ENCODE measurements around the gene TDRD12.

DNA sequence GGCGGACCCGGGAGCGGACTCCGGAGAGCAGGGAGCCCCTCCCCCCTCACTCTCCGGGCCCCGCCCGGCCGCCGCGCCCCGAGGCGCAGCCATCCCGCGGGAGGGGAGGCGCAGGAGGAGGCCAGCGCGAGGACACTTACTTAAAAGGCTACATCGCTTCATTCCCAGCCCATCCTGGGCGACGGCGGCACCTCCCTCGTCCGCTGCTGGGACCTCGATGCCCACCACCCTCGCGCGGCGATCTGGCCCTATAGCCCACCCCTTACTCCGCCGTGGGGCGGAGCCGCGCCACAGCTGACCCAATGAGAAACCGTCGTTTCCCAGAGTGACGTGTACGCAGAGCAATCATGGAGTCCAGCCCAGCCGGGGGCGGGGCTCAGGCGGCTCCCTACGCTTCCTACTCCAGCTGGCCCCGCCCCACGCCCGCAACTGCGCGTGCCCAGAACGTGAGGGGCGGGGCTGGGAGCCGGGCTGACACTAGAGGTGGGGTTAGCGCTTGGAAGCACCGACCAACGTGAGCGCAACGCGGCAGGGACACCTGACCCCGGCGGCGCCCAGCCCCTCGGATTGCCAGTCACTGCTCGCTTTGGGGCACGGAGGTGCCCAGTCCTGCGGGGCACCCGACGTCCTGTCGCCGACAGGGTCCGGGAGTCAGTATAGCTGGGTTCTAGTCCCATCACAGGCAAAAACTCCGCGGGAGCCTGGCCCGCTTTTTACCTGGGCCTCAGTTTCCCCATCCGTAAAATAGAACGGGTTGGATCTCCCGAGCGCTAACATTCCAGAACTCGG is 44.4 kb upstream of the TDRD12 start, which contains the start of gene ANKRD27:
- TF ChIP-seq, protein P1, sequence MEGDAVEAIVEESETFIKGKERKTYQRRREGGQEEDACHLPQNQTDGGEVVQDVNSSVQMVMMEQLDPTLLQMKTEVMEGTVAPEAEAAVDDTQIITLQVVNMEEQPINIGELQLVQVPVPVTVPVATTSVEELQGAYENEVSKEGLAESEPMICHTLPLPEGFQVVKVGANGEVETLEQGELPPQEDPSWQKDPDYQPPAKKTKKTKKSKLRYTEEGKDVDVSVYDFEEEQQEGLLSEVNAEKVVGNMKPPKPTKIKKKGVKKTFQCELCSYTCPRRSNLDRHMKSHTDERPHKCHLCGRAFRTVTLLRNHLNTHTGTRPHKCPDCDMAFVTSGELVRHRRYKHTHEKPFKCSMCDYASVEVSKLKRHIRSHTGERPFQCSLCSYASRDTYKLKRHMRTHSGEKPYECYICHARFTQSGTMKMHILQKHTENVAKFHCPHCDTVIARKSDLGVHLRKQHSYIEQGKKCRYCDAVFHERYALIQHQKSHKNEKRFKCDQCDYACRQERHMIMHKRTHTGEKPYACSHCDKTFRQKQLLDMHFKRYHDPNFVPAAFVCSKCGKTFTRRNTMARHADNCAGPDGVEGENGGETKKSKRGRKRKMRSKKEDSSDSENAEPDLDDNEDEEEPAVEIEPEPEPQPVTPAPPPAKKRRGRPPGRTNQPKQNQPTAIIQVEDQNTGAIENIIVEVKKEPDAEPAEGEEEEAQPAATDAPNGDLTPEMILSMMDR (IDR thresholded peaks at IDR 0.05): no peak
- TF ChIP-seq SIN3A (IDR thresholded peaks at IDR 0.05; ENCODE audit: borderline replicate concordance, insufficient read depth, low read depth, low read length) (peak; percentile 80; the same call in 1 of the 2 replicates), POLR2AphosphoS5 (IDR thresholded peaks at IDR 0.05; ENCODE audit: low read depth, low read length) (peak; percentile 67), REST (IDR thresholded peaks at IDR 0.05; ENCODE audit: insufficient read depth in 1 of 2, low read depth in 2 of 2, low read length in 1 of 2) (no peak)

All from Panc1 (cell line).